Jurkat, Clone E6-1 (cell line): ENCODE results near the gene CHID1.

Experiments
- DNase-seq: peaks from one replicate; pipeline ENCODE4 v3.0.0-alpha.2; 2011; ENCODE audit warnings: low read depth, low spot score
- H3K4me3 ChIP-seq: 2 replicates; pipeline ENCODE4 v1.5.1; 2011; ENCODE audit warnings: mild to moderate bottlenecking, low read length, control low read depth, moderate library complexity

Gene CHID1

GRCh38 chr11:831961-832528, 78.6 kb downstream of the CHID1 start:
- no peak for DNase-seq
- H3K4me3 ChIP-seq: peak overlapping the region; percentile 45

- DNase-seq: no peak
- no peak overlapping the region for H3K4me3 ChIP-seq
Measured at GRCh38 chr11:831118-831864, 79.3 kb downstream of the CHID1 start.

GRCh38 chr11:830295-831117, 80.1 kb downstream of the CHID1 start:
- no peak overlapping the region for H3K4me3 ChIP-seq
- peak; percentile 44 for DNase-seq

GRCh38 chr11:829847-830294, 80.7 kb downstream of the CHID1 start:
- DNase-seq: no peak
- H3K4me3 ChIP-seq: no peak overlapping the region

GRCh38 chr11:829176-829846, 81.3 kb downstream of the CHID1 start:
- no peak overlapping the region for H3K4me3 ChIP-seq
- no peak for DNase-seq

GRCh38 chr11:828506-829175, 82.0 kb downstream of the CHID1 start:
- no peak for DNase-seq
- H3K4me3 ChIP-seq: no peak overlapping the region

GRCh38 chr11:827897-828192, 82.8 kb downstream of the CHID1 start, which contains the start of gene CRACR2B:
CRACR2B (plus strand) TSS chr11:827919; CDS start chr11:828608, 689 bp downstream.
- DNase-seq: no peak
- H3K4me3 ChIP-seq: peak within 1 kb of the TSS; percentile 40

- peak overlapping the region; percentile 40 for H3K4me3 ChIP-seq
- DNase-seq: no peak
Measured at GRCh38 chr11:827146-827896, 83.3 kb downstream of the CHID1 start.

GRCh38 chr11:826836-827145, 83.8 kb downstream of the CHID1 start:
- DNase-seq: no peak
- H3K4me3 ChIP-seq: peak overlapping the region; percentile 40

- H3K4me3 ChIP-seq: no peak overlapping the region
- no peak for DNase-seq
Measured at GRCh38 chr11:826227-826621, 84.4 kb downstream of the CHID1 start.

GRCh38 chr11:825366-826226, 85.0 kb downstream of the CHID1 start:
- DNase-seq: no peak
- no peak overlapping the region for H3K4me3 ChIP-seq

GRCh38 chr11:824942-825341, 85.7 kb downstream of the CHID1 start:
- no peak for DNase-seq
- H3K4me3 ChIP-seq: no peak overlapping the region

- no peak overlapping the region for H3K4me3 ChIP-seq
- DNase-seq: no peak
Measured at GRCh38 chr11:824292-824880, 86.2 kb downstream of the CHID1 start.

GRCh38 chr11:823441-824291, 86.9 kb downstream of the CHID1 start:
- H3K4me3 ChIP-seq: no peak overlapping the region
- DNase-seq: no peak

GRCh38 chr11:821512-822371, 88.9 kb downstream of the CHID1 start:
- DNase-seq: no peak
- no peak overlapping the region for H3K4me3 ChIP-seq
